ENCODE results near the gene TICAM1. TPM values are rescaled to one million over a fixed set of nuclear protein-coding genes. Genes with fewer than 3 reads are reported as not detected.

Gene TICAM1
- total RNA-seq, 2 donors from 2014 or later = 2.9 to 4.6 TPM

GRCh38 chr19:4852484-4852883 is 21.0 kb upstream of the TICAM1 start:
- Histone ChIP-seq H3K36me3 (ENCODE audit: control insufficient read depth, insufficient read depth, low read length) (peaks cover 63% of the 10 kb centered on the region), H3K4me1 (ENCODE audit: control insufficient read depth, insufficient read depth, low read length) (no peaks in the 10 kb centered on the region), H3K27ac (ENCODE audit: low read depth, low read length) (no peak overlapping the region), H3K9me3 (ENCODE audit: control insufficient read depth, low read length) (no peaks in the 10 kb centered on the region), H3K4me3 (ENCODE audit: low read length) (no peak overlapping the region), H3K9ac (ENCODE audit: extremely low read depth, low read length, poor library complexity, severe bottlenecking) (no peak overlapping the region), H3K27me3 (ENCODE audit: control insufficient read depth, insufficient read depth, low read length, poor library complexity, severe bottlenecking) (no peaks in the 10 kb centered on the region)
- Mint-ChIP-seq H3K27ac (no peak overlapping the region), H3K4me3 (no peak overlapping the region), H3K36me3 (ENCODE audit: low read depth) (peaks cover 57% of the 10 kb centered on the region), H3K9me3 (no peaks in the 10 kb centered on the region), H3K4me1 (peaks cover 4% of the 10 kb centered on the region), H3K27me3 (ENCODE audit: insufficient read depth) (no peaks in the 10 kb centered on the region)
- WGBS, 2 experiments (ENCODE audit: insufficient coverage in 1 of 2, insufficient read length in 1 of 2) = 97 to 100% methylated on average over 2 to 6 of the region's 6 CpGs
- DNase-seq = no peak
- no peak for TF ChIP-seq CTCF (conservative IDR thresholded peaks at IDR 0.05)

GRCh38 chr19:4851551-4852290 is 20.2 kb upstream of the TICAM1 start:
- WGBS, 2 experiments (ENCODE audit: insufficient coverage in 1 of 2, insufficient read length in 1 of 2) = 83 to 84% methylated on average over 35 to 42 of the region's 42 CpGs
- peaks cover 4% of the 10 kb centered on the region for H3K4me1 Mint-ChIP-seq

DNA sequence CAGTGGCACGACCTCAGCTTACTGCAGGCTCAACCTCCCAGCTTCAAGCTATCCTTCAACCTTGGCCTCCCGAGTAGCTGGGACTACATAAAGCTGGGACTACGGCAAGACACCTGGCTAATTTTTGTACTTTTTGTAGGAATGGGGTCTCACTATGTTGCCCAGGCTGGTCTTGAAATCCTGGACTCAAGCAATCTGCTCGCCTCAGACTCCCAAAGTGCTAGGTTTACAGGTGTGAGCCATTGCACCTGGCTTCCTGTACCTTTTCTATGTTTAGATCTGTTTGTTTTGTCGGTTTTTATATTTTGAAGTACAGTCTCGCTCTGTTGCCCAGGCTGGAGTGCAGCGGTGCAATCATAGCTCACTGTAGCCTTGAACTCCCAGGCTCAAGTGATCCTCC is 17.5 kb upstream of the TICAM1 start:
- Histone ChIP-seq H3K27me3 (ENCODE audit: control insufficient read depth, insufficient read depth, low read length, poor library complexity, severe bottlenecking) (no peaks in the 10 kb centered on the region), H3K4me3 (ENCODE audit: low read length) (no peak overlapping the region), H3K27ac (ENCODE audit: low read depth, low read length) (no peak overlapping the region), H3K4me1 (ENCODE audit: control insufficient read depth, insufficient read depth, low read length) (no peaks in the 10 kb centered on the region), H3K9me3 (ENCODE audit: control insufficient read depth, low read length) (no peaks in the 10 kb centered on the region), H3K36me3 (ENCODE audit: control insufficient read depth, insufficient read depth, low read length) (peaks cover 57% of the 10 kb centered on the region), H3K9ac (ENCODE audit: extremely low read depth, low read length, poor library complexity, severe bottlenecking) (no peak overlapping the region)
- TF ChIP-seq CTCF (conservative IDR thresholded peaks at IDR 0.05) = no peak
- Mint-ChIP-seq H3K27ac (no peak overlapping the region), H3K4me3 (no peak overlapping the region), H3K36me3 (ENCODE audit: low read depth) (peaks cover 53% of the 10 kb centered on the region), H3K4me1 (no peaks in the 10 kb centered on the region), H3K27me3 (ENCODE audit: insufficient read depth) (no peaks in the 10 kb centered on the region), H3K9me3 (no peaks in the 10 kb centered on the region)
- 89 to 94% methylated on average over 6 to 7 of the region's 7 CpGs for WGBS, 2 experiments (ENCODE audit: insufficient coverage in 1 of 2, insufficient read length in 1 of 2)
- DNase-seq = no peak

More at GRCh38 chr19:4851551-4852290, 20.2 kb upstream of the TICAM1 start:
- Histone ChIP-seq H3K9me3 (ENCODE audit: control insufficient read depth, low read length) (no peaks in the 10 kb centered on the region), H3K36me3 (ENCODE audit: control insufficient read depth, insufficient read depth, low read length) (peaks cover 63% of the 10 kb centered on the region), H3K27ac (ENCODE audit: low read depth, low read length) (no peak overlapping the region), H3K4me1 (ENCODE audit: control insufficient read depth, insufficient read depth, low read length) (no peaks in the 10 kb centered on the region), H3K4me3 (ENCODE audit: low read length) (no peak overlapping the region), H3K9ac (ENCODE audit: extremely low read depth, low read length, poor library complexity, severe bottlenecking) (no peak overlapping the region), H3K27me3 (ENCODE audit: control insufficient read depth, insufficient read depth, low read length, poor library complexity, severe bottlenecking) (no peaks in the 10 kb centered on the region)
- peak; percentile 90 for TF ChIP-seq CTCF (conservative IDR thresholded peaks at IDR 0.05)
- Mint-ChIP-seq H3K36me3 (ENCODE audit: low read depth) (peaks cover 57% of the 10 kb centered on the region), H3K9me3 (no peaks in the 10 kb centered on the region), H3K4me3 (no peak overlapping the region), H3K27ac (peak overlapping the region; percentile 85), H3K27me3 (ENCODE audit: insufficient read depth) (no peaks in the 10 kb centered on the region)
- peak; percentile 95 for DNase-seq
